Endothelial cell of umbilical vein (primary cell): ENCODE measurements around the gene HOXC12. TPM values are rescaled to one million over a fixed set of nuclear protein-coding genes. Genes with fewer than 3 reads are reported as not detected.

Source experiments
- BruUV-seq: library from RNA; stranded (reverse); fragments of 400-500 nt; replicated peaks from 2 replicates; lab custom pipeline; 2021; lab: Mats Ljungman, UMichigan
- CTCF ChIA-PET: fragments of 300-600, 350-600 bp; sonication (Branson Sonifier 250); formaldehyde crosslinking; loops from one replicate; lab custom pipeline; 2021; ENCODE audit warnings: antibody characterized with exemption, inconsistent platforms; lab: Charles Lee
- POLR2A ChIA-PET: fragments of 300-600, 350-600 bp; sonication (Branson Sonifier 250); formaldehyde crosslinking; loops from one replicate; lab custom pipeline; 2021; ENCODE audit warnings: antibody characterized with exemption, inconsistent platforms; lab: Charles Lee
- DNase-seq: peaks from one replicate; pipeline ENCODE4 v3.0.0-alpha.2; 2011; ENCODE audit warnings: low read depth, low spot score
- FAIRE-seq: peaks from 2 replicates; lab custom pipeline; 2011; peaks lifted over from hg19 to GRCh38; lab: Jason Lieb, UNC
- H2AFZ ChIP-seq: 2 replicates; pipeline ENCODE4 v1.6.0; 2012; ENCODE audit warnings: low read depth, low read length, control low read depth, inconsistent platforms
- H3K27ac ChIP-seq: 2 replicates; pipeline ENCODE4 v1.5.1; 2011; ENCODE audit warnings: low read depth, mild to moderate bottlenecking, control low read depth, low read length, moderate library complexity; ENCODE audit not compliant: insufficient read depth
- H3K27me3 ChIP-seq, 2 experiments: 2 replicates each; pipeline versions ENCODE4 v1.6.0 to v1.6.1; 2011; ENCODE audit warnings: low read length in 2 of 2, mixed read lengths in 1 of 2; ENCODE audit not compliant: control insufficient read depth in 2 of 2, insufficient read depth in 2 of 2
- H3K36me3 ChIP-seq, 2 experiments: 2 replicates in 1 of 2; 3 replicates in 1 of 2; pipeline ENCODE4 v1.5.1; 2011; ENCODE audit warnings: low read length in 2 of 2, mild to moderate bottlenecking in 1 of 2, moderate library complexity in 1 of 2; ENCODE audit not compliant: control insufficient read depth in 2 of 2, insufficient read depth in 2 of 2; ENCODE audit errors: extremely low read depth in 1 of 2
- H3K4me1 ChIP-seq: 3 replicates; pipeline ENCODE4 v1.5.1; 2011; ENCODE audit warnings: mild to moderate bottlenecking, low read length; ENCODE audit not compliant: control insufficient read depth, insufficient read depth; ENCODE audit errors: extremely low read depth
- H3K4me2 ChIP-seq: 2 replicates; pipeline ENCODE4 v1.6.1; 2011; ENCODE audit warnings: low read length, control low read depth, mixed read lengths; ENCODE audit not compliant: insufficient read depth
- H3K4me3 ChIP-seq, 3 experiments: fragments of 200-600 bp in 1 of 3; sonication (generic), shearing (Covaris generic) in 1 of 3; replicated peaks in 1 of 3; 2 replicates each; pipeline ENCODE4 v1.5.1; 2011 to 2016; ENCODE audit warnings: control low read depth in 3 of 3, low read length in 3 of 3, mild to moderate bottlenecking in 2 of 3, inconsistent platforms in 1 of 3, low read depth in 1 of 3, moderate library complexity in 1 of 3; ENCODE audit not compliant: insufficient read depth in 1 of 3
- H3K79me2 ChIP-seq: 2 replicates; pipeline ENCODE4 v1.6.0; 2012; ENCODE audit warnings: low read length, inconsistent platforms; ENCODE audit not compliant: control insufficient read depth, insufficient read depth
- H3K9ac ChIP-seq: replicated peaks from 2 replicates; pipeline ENCODE3; 2011; ENCODE audit warnings: low read length, control low read depth; ENCODE audit not compliant: insufficient read depth; ENCODE audit errors: extremely low read depth
- H3K9me1 ChIP-seq: replicated peaks from 3 replicates; pipeline ENCODE4 v1.6.0; 2011; ENCODE audit warnings: mild to moderate bottlenecking, low read length; ENCODE audit not compliant: control insufficient read depth, insufficient read depth; ENCODE audit errors: extremely low read depth
- H3K9me3 ChIP-seq: replicated peaks from 2 replicates; pipeline ENCODE4 v1.5.1; 2012; ENCODE audit warnings: low read length, inconsistent platforms; ENCODE audit not compliant: control insufficient read depth, insufficient read depth
- H4K20me1 ChIP-seq: replicated peaks from 2 replicates; pipeline ENCODE3; 2011; ENCODE audit warnings: mild to moderate bottlenecking, low read length; ENCODE audit not compliant: control insufficient read depth, insufficient read depth; ENCODE audit errors: extremely low read depth
- EZH2 ChIP-seq: IDR thresholded peaks from 2 replicates; pipeline ENCODE4 v1.6.1; 2012; ENCODE audit warnings: borderline replicate concordance, low read depth, mild to moderate bottlenecking, moderate library complexity, low read length, inconsistent platforms; ENCODE audit not compliant: severe bottlenecking
- FOS ChIP-seq: IDR thresholded peaks from 2 replicates; pipeline ENCODE4 v1.6.1; 2011; ENCODE audit warnings: mild to moderate bottlenecking, low read length, moderate library complexity, borderline replicate concordance; ENCODE audit not compliant: insufficient read depth
- GATA2 ChIP-seq: IDR thresholded peaks from 2 replicates; pipeline ENCODE4 v1.7.0; 2011; ENCODE audit warnings: low read depth, mild to moderate bottlenecking, moderate library complexity, mixed read lengths, low read length; ENCODE audit not compliant: insufficient read length, insufficient read depth
- JUN ChIP-seq: IDR thresholded peaks from 2 replicates; pipeline ENCODE4 v1.6.1; 2011; ENCODE audit warnings: borderline replicate concordance, low read depth; ENCODE audit not compliant: insufficient read length, insufficient read depth
- MYC ChIP-seq: IDR thresholded peaks from one replicate; pipeline ENCODE4 v1.6.1; 2011; ENCODE audit warnings: mild to moderate bottlenecking, low read depth, low read length
- POLR2A ChIP-seq: IDR thresholded peaks from 2 replicates; pipeline ENCODE4 v1.6.1; 2012; ENCODE audit warnings: low read depth, mild to moderate bottlenecking, control low read depth, low read length
- POLR2AphosphoS5 ChIP-seq: IDR thresholded peaks from 2 replicates; pipeline ENCODE4 v1.6.1; 2012; ENCODE audit warnings: low read depth, mild to moderate bottlenecking, control low read depth, low read length, moderate library complexity; ENCODE audit not compliant: insufficient read depth
- dilution Hi-C: fragments of 300-500 bp; cut with MboI; formaldehyde crosslinking; loops from one replicate; pipeline ENCODE4 v1.15.0; 2019; ENCODE audit warnings: low sequenced_read_pairs; ENCODE audit not compliant: extremely low pct_ligation_motif_present
- intact Hi-C: fragments of 100-400 bp; cut with micrococcal nuclease; formaldehyde crosslinking; loops from one replicate; pipeline ENCODE4 v1.10.0; 2022
- polyA plus RNA-seq, 4 experiments: library from polyadenylated mRNA; depleted of rRNA in 3 of 4; stranded (reverse) in 3 of 4; unstranded in 1 of 4; fragments of >200 nt; gene quantifications; 2 replicates each; pipeline versions ENCODE4 v1.2.1 to v1.2.3, GENCODE V29; 2011 to 2012; ENCODE audit warnings: missing spikeins in 1 of 4
- total RNA-seq: library from RNA; stranded (reverse); gene quantifications from 2 replicates; pipeline ENCODE4 v1.2.3, GENCODE V29; 2021
- TF ChIP-seq, protein P1 (sequence below): IDR thresholded peaks from 2 replicates; pipeline ENCODE4 v1.6.1; 2011; ENCODE audit not compliant: insufficient read depth, insufficient read length
- TF ChIP-seq, protein P2 (sequence below), 2 donors: IDR thresholded peaks; 1 replicate in 1 of 2; 2 replicates in 1 of 2; pipeline ENCODE4 v1.5.1; 2011; ENCODE audit warnings: low read length in 2 of 2, mild to moderate bottlenecking in 2 of 2, moderate library complexity in 2 of 2, control low read depth in 1 of 2, inconsistent platforms in 1 of 2, low read depth in 1 of 2; ENCODE audit not compliant: insufficient read depth in 1 of 2; ENCODE audit errors: extremely low read depth in 1 of 2

HOXC12 gene
- total and polyA plus RNA-seq, 2 donors (not counting 3 experiments of a cell fraction or from before 2014, with no cell fraction given): not detected

DNA sequence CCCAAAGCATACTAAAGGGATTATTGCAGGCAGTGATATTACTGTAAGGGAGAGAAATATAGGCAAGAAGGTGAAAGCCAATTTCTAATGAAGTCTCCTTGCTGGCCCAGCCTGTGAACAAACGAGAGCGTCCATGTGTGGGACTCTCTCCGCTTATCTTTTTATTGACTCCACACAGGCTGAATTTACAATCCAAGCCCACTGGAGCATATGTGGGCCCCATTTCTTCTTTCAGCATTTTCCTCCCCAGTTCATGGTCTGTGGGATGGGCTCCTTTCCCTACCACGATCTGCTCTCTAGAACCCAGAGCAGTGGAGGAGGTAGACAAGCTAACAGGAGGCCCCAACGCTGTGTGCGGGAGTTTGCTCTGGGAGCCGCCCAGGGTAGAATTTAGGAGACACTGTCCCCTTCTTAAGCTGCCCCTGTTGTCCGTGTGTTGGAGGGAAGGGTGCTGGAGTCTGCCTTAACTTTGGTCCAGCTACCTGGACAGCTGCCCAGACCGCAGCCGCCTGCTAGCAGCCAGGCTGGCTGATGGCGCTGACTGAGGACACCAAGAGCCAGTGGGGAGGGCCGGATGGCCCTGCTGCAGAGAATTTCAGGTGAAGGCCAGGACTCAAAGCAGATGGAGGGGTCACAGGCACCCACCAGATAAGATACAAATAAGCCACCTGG is 15.0 kb downstream of the HOXC12 start:
- no peaks in the 10 kb centered on the region for H3K4me1 ChIP-seq
- POLR2A ChIA-PET: no interaction called here
- intact Hi-C loops: no loop called here
- FAIRE-seq (no peak), DNase-seq (no peak)
- H3K27me3 ChIP-seq: peaks cover 90 to 99% of the 10 kb centered on the region in 2 experiments
- H3K4me2 ChIP-seq: no peak overlapping the region
- H3K27ac ChIP-seq: no peak overlapping the region
- no peak overlapping the region for H2AFZ ChIP-seq
- TF ChIP-seq, protein P1, sequence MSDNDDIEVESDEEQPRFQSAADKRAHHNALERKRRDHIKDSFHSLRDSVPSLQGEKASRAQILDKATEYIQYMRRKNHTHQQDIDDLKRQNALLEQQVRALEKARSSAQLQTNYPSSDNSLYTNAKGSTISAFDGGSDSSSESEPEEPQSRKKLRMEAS: no peak
- TF ChIP-seq EZH2: peak; percentile 1
- H3K9me3 ChIP-seq: no peaks in the 10 kb centered on the region
- no peak overlapping the region for H3K9ac ChIP-seq
- no peak overlapping the region for H3K4me3 ChIP-seq
- dilution Hi-C loops: no loop called here
- no TSS peak for BruUV-seq
- H3K36me3 ChIP-seq: no peaks in the 10 kb centered on the region
- no peaks in the 10 kb centered on the region for H3K79me2 ChIP-seq
- CTCF ChIA-PET: interaction anchor here (0.9 kb wide), 1 partner anchor 16 kb away, joined by 5 read pairs; the partner anchor contains the start of gene HOXC10
- no peaks in the 10 kb centered on the region for H4K20me1 ChIP-seq
- H3K9me1 ChIP-seq: no peaks in the 10 kb centered on the region

DNA sequence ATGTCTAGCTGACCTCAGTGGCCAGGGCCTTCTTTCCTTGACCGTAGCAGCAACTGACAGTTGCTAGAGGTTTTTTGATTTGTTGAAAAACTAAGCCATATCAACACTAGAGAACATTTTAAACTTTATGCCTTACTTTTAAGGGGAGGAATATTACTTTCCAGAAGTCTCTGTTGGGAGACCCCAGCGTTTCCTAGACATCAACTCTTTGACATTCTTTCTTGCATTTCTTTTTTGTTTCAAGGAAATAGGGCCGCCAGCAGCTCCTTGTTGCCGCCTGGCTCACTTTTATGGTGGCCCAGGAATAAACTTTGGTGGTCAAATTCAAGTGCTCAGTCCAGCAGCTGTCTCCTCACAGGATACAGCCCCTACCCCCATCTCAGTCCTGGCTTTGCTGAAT is 15.7 kb downstream of the HOXC12 start:
- DNase-seq: no peak
- no peak for FAIRE-seq
- dilution Hi-C loops: no loop called here

More for the DNA sequence above, 15.7 kb downstream of the HOXC12 start:
- Histone ChIP-seq H3K9me1 (no peaks in the 10 kb centered on the region), H4K20me1 (no peaks in the 10 kb centered on the region), H3K79me2 (no peaks in the 10 kb centered on the region), H3K4me2 (no peak overlapping the region), H3K36me3 (no peaks in the 10 kb centered on the region), H3K27me3 (peaks cover 89 to 99% of the 10 kb centered on the region in 2 experiments), H3K4me3 (no peak overlapping the region), H2AFZ (no peak overlapping the region), H3K27ac (no peak overlapping the region), H3K4me1 (no peaks in the 10 kb centered on the region), H3K9ac (no peak overlapping the region), H3K9me3 (no peaks in the 10 kb centered on the region)
- BruUV-seq: no TSS peak
- CTCF ChIA-PET: interaction anchor here (0.9 kb wide), 1 partner anchor 15 kb away, joined by 5 read pairs; the partner anchor contains the start of gene HOXC10
- POLR2A ChIA-PET: interaction anchor here (0.6 kb wide), 1 partner anchor 221 kb away, joined by 4 read pairs; no protein-coding TSS in a partner anchor
- intact Hi-C loops: no loop called here
- TF ChIP-seq MYC (no peak), FOS (no peak), GATA2 (no peak), POLR2A (no peak), EZH2 (no peak), JUN (no peak), POLR2AphosphoS5 (no peak)
- TF ChIP-seq, protein P1: no peak
- TF ChIP-seq, protein P2, sequence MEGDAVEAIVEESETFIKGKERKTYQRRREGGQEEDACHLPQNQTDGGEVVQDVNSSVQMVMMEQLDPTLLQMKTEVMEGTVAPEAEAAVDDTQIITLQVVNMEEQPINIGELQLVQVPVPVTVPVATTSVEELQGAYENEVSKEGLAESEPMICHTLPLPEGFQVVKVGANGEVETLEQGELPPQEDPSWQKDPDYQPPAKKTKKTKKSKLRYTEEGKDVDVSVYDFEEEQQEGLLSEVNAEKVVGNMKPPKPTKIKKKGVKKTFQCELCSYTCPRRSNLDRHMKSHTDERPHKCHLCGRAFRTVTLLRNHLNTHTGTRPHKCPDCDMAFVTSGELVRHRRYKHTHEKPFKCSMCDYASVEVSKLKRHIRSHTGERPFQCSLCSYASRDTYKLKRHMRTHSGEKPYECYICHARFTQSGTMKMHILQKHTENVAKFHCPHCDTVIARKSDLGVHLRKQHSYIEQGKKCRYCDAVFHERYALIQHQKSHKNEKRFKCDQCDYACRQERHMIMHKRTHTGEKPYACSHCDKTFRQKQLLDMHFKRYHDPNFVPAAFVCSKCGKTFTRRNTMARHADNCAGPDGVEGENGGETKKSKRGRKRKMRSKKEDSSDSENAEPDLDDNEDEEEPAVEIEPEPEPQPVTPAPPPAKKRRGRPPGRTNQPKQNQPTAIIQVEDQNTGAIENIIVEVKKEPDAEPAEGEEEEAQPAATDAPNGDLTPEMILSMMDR (IDR thresholded peaks at IDR 0.05; ENCODE audit: extremely low read depth in 1 of 2, insufficient read depth in 1 of 2, low read depth in 1 of 2, low read length in 2 of 2): no peak
